Measurements from ENCODE around the gene LTB4R2. TPM values are rescaled to one million over a fixed set of nuclear protein-coding genes. Genes with fewer than 3 reads are reported as not detected.

The LTB4R2 gene
- polyA plus RNA-seq, 2 of the 4 experiments (the other 2 are of a cell fraction): 5.8 to 8.6 TPM

- Histone ChIP-seq H3K9me3 (no peaks in the 10 kb centered on the region), H3K4me3 (no peak overlapping the region), H3K27ac (no peak overlapping the region), H3K4me1 (peaks cover 3% of the 10 kb centered on the region; the same call in 1 of the 3 replicates), H3K4me2 (no peak overlapping the region)
- FAIRE-seq: no peak
- no peak for DNase-seq (ENCODE audit: low read depth in 1 of 2, low spot score in 1 of 2)
- no peak for ATAC-seq
- POLR2A ChIA-PET: interaction anchor here (1.0 to 3.4 kb wide), 2 partner anchors 99 to 105 kb away, joined by 3 to 66 read pairs; partner anchors contain the start of genes CBLN3 and KHNYN
- 79% methylated on average over 10 of the region's 10 CpGs for WGBS (ENCODE audit: missing lambda C conversion rate)
- TF ChIP-seq, protein P1, sequence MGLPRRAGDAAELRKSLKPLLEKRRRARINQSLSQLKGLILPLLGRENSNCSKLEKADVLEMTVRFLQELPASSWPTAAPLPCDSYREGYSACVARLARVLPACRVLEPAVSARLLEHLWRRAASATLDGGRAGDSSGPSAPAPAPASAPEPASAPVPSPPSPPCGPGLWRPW (IDR thresholded peaks at IDR 0.05): no peak
- TF ChIP-seq CHD4 (IDR thresholded peaks at IDR 0.05; ENCODE audit: borderline replicate concordance) (no peak), CBX2 (IDR thresholded peaks at IDR 0.05; ENCODE audit: borderline replicate concordance, low read depth) (no peak), TP53 (CRISPR knock-in tag; IDR thresholded peaks at IDR 0.05) (no peak), POLR2A (IDR thresholded peaks at IDR 0.05; ENCODE audit: low read length) (no peak), HOXB5 (CRISPR knock-in tag; IDR thresholded peaks at IDR 0.05) (no peak), EP300 (IDR thresholded peaks at IDR 0.05) (no peak), RNF2 (IDR thresholded peaks at IDR 0.05; ENCODE audit: borderline replicate concordance, low read depth) (no peak), CHD2 (IDR thresholded peaks at IDR 0.05; ENCODE audit: low read length, partially characterized antibody) (no peak), PHF8 (IDR thresholded peaks at IDR 0.05; ENCODE audit: borderline replicate concordance, low read depth) (no peak), KDM5A (IDR thresholded peaks at IDR 0.05) (no peak), ESRRA (IDR thresholded peaks at IDR 0.05; ENCODE audit: borderline replicate concordance, low read length) (no peak), MAFK (IDR thresholded peaks at IDR 0.05; ENCODE audit: partially characterized antibody) (no peak), GATA3 (IDR thresholded peaks at IDR 0.05; ENCODE audit: borderline replicate concordance) (no peak), MYC (IDR thresholded peaks at IDR 0.05; ENCODE audit: borderline replicate concordance, low read length) (no peak), USF2 (IDR thresholded peaks at IDR 0.05) (no peak), HEYL (CRISPR knock-in tag; IDR thresholded peaks at IDR 0.05) (no peak)
- TF ChIP-seq, protein P2, sequence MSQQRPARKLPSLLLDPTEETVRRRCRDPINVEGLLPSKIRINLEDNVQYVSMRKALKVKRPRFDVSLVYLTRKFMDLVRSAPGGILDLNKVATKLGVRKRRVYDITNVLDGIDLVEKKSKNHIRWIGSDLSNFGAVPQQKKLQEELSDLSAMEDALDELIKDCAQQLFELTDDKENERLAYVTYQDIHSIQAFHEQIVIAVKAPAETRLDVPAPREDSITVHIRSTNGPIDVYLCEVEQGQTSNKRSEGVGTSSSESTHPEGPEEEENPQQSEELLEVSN (IDR thresholded peaks at IDR 0.05; ENCODE audit: borderline replicate concordance, low read depth): no peak
- CTCF ChIA-PET: interaction anchor here (0.8 to 46.6 kb wide), 17 partner anchors 8 to 111 kb away, joined by 3 to 1142 read pairs (median 6); partner anchors contain the start of genes CBLN3, CIDEB, KHNYN and LTB4R
Observed at GRCh38 chr14:24330973-24331674, 21.2 kb downstream of the LTB4R2 start.

- ATAC-seq (peak in 1 of 2 experiments; percentile 14; a peak in 3 of 6 replicates), DNase-seq (ENCODE audit: low read depth in 1 of 2, low spot score in 1 of 2) (no peak), FAIRE-seq (no peak)
- 79% methylated on average over 20 of the region's 26 CpGs for WGBS (ENCODE audit: missing lambda C conversion rate)
- no peaks in the 10 kb centered on the region for H3K9me3 ChIP-seq
- H3K4me1 ChIP-seq: peaks cover 3% of the 10 kb centered on the region; the same call in 1 of the 3 replicates
- peak overlapping the region; percentile 76 for H3K4me2 ChIP-seq
- ChIA-PET POLR2A (interaction anchor here (1.0 to 3.4 kb wide), 3 partner anchors 99 to 110 kb away, joined by 3 to 66 read pairs (median 4); partner anchors contain the start of genes CBLN3, KHNYN and SDR39U1), CTCF (interaction anchor here (0.7 to 46.6 kb wide), 20 partner anchors 9 to 110 kb away, joined by 3 to 1142 read pairs (median 7); partner anchors contain the start of genes CBLN3, CIDEB, KHNYN and LTB4R)
- H3K4me3 ChIP-seq: no peak overlapping the region
- TF ChIP-seq FOSB (CRISPR knock-in tag; IDR thresholded peaks at IDR 0.05): no peak
- no peak for TF ChIP-seq ZNF302 (CRISPR knock-in tag; IDR thresholded peaks at IDR 0.05)
- TF ChIP-seq CHD4 (IDR thresholded peaks at IDR 0.05; ENCODE audit: borderline replicate concordance): no peak
- TF ChIP-seq NFE2L2 (conservative IDR thresholded peaks at IDR 0.05; ENCODE audit: low read length): no peak
- no peak for TF ChIP-seq MYC (IDR thresholded peaks at IDR 0.05; ENCODE audit: borderline replicate concordance, low read length)
- TF ChIP-seq FOSL2 (IDR thresholded peaks at IDR 0.05): no peak
- TF ChIP-seq FOSL2 (CRISPR knock-in tag; IDR thresholded peaks at IDR 0.05): no peak
- TF ChIP-seq, protein P3, sequence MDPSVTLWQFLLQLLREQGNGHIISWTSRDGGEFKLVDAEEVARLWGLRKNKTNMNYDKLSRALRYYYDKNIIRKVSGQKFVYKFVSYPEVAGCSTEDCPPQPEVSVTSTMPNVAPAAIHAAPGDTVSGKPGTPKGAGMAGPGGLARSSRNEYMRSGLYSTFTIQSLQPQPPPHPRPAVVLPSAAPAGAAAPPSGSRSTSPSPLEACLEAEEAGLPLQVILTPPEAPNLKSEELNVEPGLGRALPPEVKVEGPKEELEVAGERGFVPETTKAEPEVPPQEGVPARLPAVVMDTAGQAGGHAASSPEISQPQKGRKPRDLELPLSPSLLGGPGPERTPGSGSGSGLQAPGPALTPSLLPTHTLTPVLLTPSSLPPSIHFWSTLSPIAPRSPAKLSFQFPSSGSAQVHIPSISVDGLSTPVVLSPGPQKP (IDR thresholded peaks at IDR 0.05; ENCODE audit: low read depth, low read length): no peak
- TF ChIP-seq RAD21 (conservative IDR thresholded peaks at IDR 0.05 in 1 of 2, IDR thresholded peaks at IDR 0.05 in 1 of 2): no peak
- TF ChIP-seq ZFP36 (IDR thresholded peaks at IDR 0.05; ENCODE audit: borderline replicate concordance, partially characterized antibody): no peak
- TF ChIP-seq CBX2 (IDR thresholded peaks at IDR 0.05; ENCODE audit: borderline replicate concordance, low read depth): no peak
- TF ChIP-seq ZC3H11A (IDR thresholded peaks at IDR 0.05): no peak
- no peak for TF ChIP-seq EHF (CRISPR knock-in tag; IDR thresholded peaks at IDR 0.05)
- TF ChIP-seq, protein P4, sequence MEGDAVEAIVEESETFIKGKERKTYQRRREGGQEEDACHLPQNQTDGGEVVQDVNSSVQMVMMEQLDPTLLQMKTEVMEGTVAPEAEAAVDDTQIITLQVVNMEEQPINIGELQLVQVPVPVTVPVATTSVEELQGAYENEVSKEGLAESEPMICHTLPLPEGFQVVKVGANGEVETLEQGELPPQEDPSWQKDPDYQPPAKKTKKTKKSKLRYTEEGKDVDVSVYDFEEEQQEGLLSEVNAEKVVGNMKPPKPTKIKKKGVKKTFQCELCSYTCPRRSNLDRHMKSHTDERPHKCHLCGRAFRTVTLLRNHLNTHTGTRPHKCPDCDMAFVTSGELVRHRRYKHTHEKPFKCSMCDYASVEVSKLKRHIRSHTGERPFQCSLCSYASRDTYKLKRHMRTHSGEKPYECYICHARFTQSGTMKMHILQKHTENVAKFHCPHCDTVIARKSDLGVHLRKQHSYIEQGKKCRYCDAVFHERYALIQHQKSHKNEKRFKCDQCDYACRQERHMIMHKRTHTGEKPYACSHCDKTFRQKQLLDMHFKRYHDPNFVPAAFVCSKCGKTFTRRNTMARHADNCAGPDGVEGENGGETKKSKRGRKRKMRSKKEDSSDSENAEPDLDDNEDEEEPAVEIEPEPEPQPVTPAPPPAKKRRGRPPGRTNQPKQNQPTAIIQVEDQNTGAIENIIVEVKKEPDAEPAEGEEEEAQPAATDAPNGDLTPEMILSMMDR (IDR thresholded peaks at IDR 0.05): no peak
- no peak for TF ChIP-seq CHD2 (IDR thresholded peaks at IDR 0.05; ENCODE audit: low read length, partially characterized antibody)
- H3K27ac ChIP-seq: no peak overlapping the region
Observed at GRCh38 chr14:24331731-24332267, 21.9 kb downstream of the LTB4R2 start.
